Measurements from ENCODE around the gene USP22. TPM values are rescaled to one million over a fixed set of nuclear protein-coding genes. Genes with fewer than 3 reads are reported as not detected.

Gene USP22
- total RNA-seq, 6 experiments from 2014 or later = 215 to 270 (median 241) TPM

- no peaks in the 10 kb centered on the region for H3K36me3 Mint-ChIP-seq (ENCODE audit: low read depth)
- no peak overlapping the region for H3K4me3 Mint-ChIP-seq
- peaks cover 8% of the 10 kb centered on the region for H3K27me3 Mint-ChIP-seq (ENCODE audit: insufficient read depth)
- peaks cover 20% of the 10 kb centered on the region for H3K4me1 Mint-ChIP-seq (ENCODE audit: low read depth)
- no peaks in the 10 kb centered on the region for H3K9me3 Mint-ChIP-seq
- no peak for DNase-seq
- no peak overlapping the region for H3K27ac Mint-ChIP-seq
- no peak for TF ChIP-seq CTCF (IDR thresholded peaks at IDR 0.05)
Observed at GRCh38 chr17:20995873-20996723, 46.7 kb downstream of the USP22 start.

GRCh38 chr17:20995164-20995872, 47.5 kb downstream of the USP22 start:
- H3K4me1 Mint-ChIP-seq (ENCODE audit: low read depth) = peaks cover 20% of the 10 kb centered on the region
- peaks cover 11% of the 10 kb centered on the region for H3K27me3 Mint-ChIP-seq (ENCODE audit: insufficient read depth)
- H3K36me3 Mint-ChIP-seq (ENCODE audit: low read depth) = no peaks in the 10 kb centered on the region
- no peak overlapping the region for H3K27ac Mint-ChIP-seq
- H3K4me3 Mint-ChIP-seq = no peak overlapping the region
- no peaks in the 10 kb centered on the region for H3K9me3 Mint-ChIP-seq
- TF ChIP-seq CTCF (IDR thresholded peaks at IDR 0.05) = no peak
- DNase-seq = no peak

GRCh38 chr17:20994779-20995149, 48.0 kb downstream of the USP22 start:
- no peak overlapping the region for H3K4me3 Mint-ChIP-seq
- no peak for DNase-seq
- peaks cover 14% of the 10 kb centered on the region for H3K27me3 Mint-ChIP-seq (ENCODE audit: insufficient read depth)
- no peak for TF ChIP-seq CTCF (IDR thresholded peaks at IDR 0.05)
- H3K9me3 Mint-ChIP-seq = no peaks in the 10 kb centered on the region
- no peak overlapping the region for H3K27ac Mint-ChIP-seq
- H3K4me1 Mint-ChIP-seq (ENCODE audit: low read depth) = peaks cover 16% of the 10 kb centered on the region
- H3K36me3 Mint-ChIP-seq (ENCODE audit: low read depth) = no peaks in the 10 kb centered on the region

GRCh38 chr17:20993863-20994778, 48.7 kb downstream of the USP22 start:
- Mint-ChIP-seq H3K36me3 (ENCODE audit: low read depth) (no peaks in the 10 kb centered on the region), H3K27me3 (ENCODE audit: insufficient read depth) (peaks cover 15% of the 10 kb centered on the region), H3K9me3 (no peaks in the 10 kb centered on the region), H3K4me3 (no peak overlapping the region), H3K27ac (no peak overlapping the region), H3K4me1 (ENCODE audit: low read depth) (peaks cover 10% of the 10 kb centered on the region)
- no peak for DNase-seq
- no peak for TF ChIP-seq CTCF (IDR thresholded peaks at IDR 0.05)
